Measurements from ENCODE around the gene PHYHIPL. TPM values are rescaled to one million over a fixed set of nuclear protein-coding genes. Genes with fewer than 3 reads are reported as not detected.

Gene PHYHIPL
- total RNA-seq, 1 donor from 2014 or later = 0.11 TPM

GRCh38 chr10:59245686-59246085 lies 69.2 kb downstream of the PHYHIPL start:
- Histone ChIP-seq H3K9me3 (replicated peaks) (no peaks in the 10 kb centered on the region), H3K4me3 (no peak overlapping the region), H3K4me1 (peaks cover 3% of the 10 kb centered on the region), H3K27me3 (ENCODE audit: low read depth) (no peaks in the 10 kb centered on the region), H3K36me3 (peaks cover 6% of the 10 kb centered on the region), H3K27ac (replicated peaks) (no peak overlapping the region)
- no peak for TF ChIP-seq CTCF (IDR thresholded peaks at IDR 0.05; ENCODE audit: borderline replicate concordance)
- intact Hi-C loops (cut with micrococcal nuclease) = loop anchor here (10.0 kb wide), 1 partner anchor 339 kb away; no protein-coding TSS in a partner anchor
- no peak for DNase-seq

- intact Hi-C loops (cut with micrococcal nuclease) = no loop called here
- Histone ChIP-seq H3K36me3 (peaks cover 30% of the 10 kb centered on the region), H3K4me3 (no peak overlapping the region), H3K4me1 (no peaks in the 10 kb centered on the region), H3K9me3 (replicated peaks) (no peaks in the 10 kb centered on the region), H3K27ac (replicated peaks) (no peak overlapping the region), H3K27me3 (ENCODE audit: low read depth) (no peaks in the 10 kb centered on the region)
- TF ChIP-seq CTCF (IDR thresholded peaks at IDR 0.05; ENCODE audit: borderline replicate concordance) = no peak
- no peak for DNase-seq
Observed at GRCh38 chr10:59252491-59252890, 76.0 kb downstream of the PHYHIPL start.

GRCh38 chr10:59255463-59255862 lies 79.0 kb downstream of the PHYHIPL start:
- Histone ChIP-seq H3K27ac (replicated peaks) (no peak overlapping the region), H3K4me1 (no peaks in the 10 kb centered on the region), H3K36me3 (peaks cover 26% of the 10 kb centered on the region), H3K27me3 (ENCODE audit: low read depth) (no peaks in the 10 kb centered on the region), H3K9me3 (replicated peaks) (no peaks in the 10 kb centered on the region), H3K4me3 (no peak overlapping the region)
- DNase-seq = no peak
- TF ChIP-seq CTCF (IDR thresholded peaks at IDR 0.05; ENCODE audit: borderline replicate concordance) = no peak
- intact Hi-C loops (cut with micrococcal nuclease) = no loop called here

- no peaks in the 10 kb centered on the region for H3K9me3 ChIP-seq (replicated peaks)
- no peaks in the 10 kb centered on the region for H3K27me3 ChIP-seq (ENCODE audit: low read depth)
- DNase-seq = no peak
- H3K4me3 ChIP-seq = no peak overlapping the region
- H3K36me3 ChIP-seq = peaks cover 13% of the 10 kb centered on the region
- TF ChIP-seq CTCF (IDR thresholded peaks at IDR 0.05; ENCODE audit: borderline replicate concordance) = no peak
- no peaks in the 10 kb centered on the region for H3K4me1 ChIP-seq
- H3K27ac ChIP-seq (replicated peaks) = no peak overlapping the region
- intact Hi-C loops (cut with micrococcal nuclease) = no loop called here
Observed at GRCh38 chr10:59257224-59257623, 80.8 kb downstream of the PHYHIPL start.

- no peak for TF ChIP-seq CTCF (IDR thresholded peaks at IDR 0.05; ENCODE audit: borderline replicate concordance)
- intact Hi-C loops (cut with micrococcal nuclease) = no loop called here
- H3K4me3 ChIP-seq = no peak overlapping the region
Observed at GRCh38 chr10:59258890-59259289, 82.4 kb downstream of the PHYHIPL start.

GRCh38 chr10:59265141-59265540 lies 88.7 kb downstream of the PHYHIPL start:
- no peak for TF ChIP-seq CTCF (IDR thresholded peaks at IDR 0.05; ENCODE audit: borderline replicate concordance)
- no peak overlapping the region for H3K4me3 ChIP-seq
- peaks cover 19% of the 10 kb centered on the region for H3K36me3 ChIP-seq
- no peak for DNase-seq
- H3K4me1 ChIP-seq = peaks cover 6% of the 10 kb centered on the region
- no peaks in the 10 kb centered on the region for H3K27me3 ChIP-seq (ENCODE audit: low read depth)
- intact Hi-C loops (cut with micrococcal nuclease) = no loop called here
- H3K27ac ChIP-seq (replicated peaks) = no peak overlapping the region
- H3K9me3 ChIP-seq (replicated peaks) = no peaks in the 10 kb centered on the region

More at GRCh38 chr10:59258890-59259289, 82.4 kb downstream of the PHYHIPL start:
- Histone ChIP-seq H3K36me3 (no peaks in the 10 kb centered on the region), H3K27ac (replicated peaks) (no peak overlapping the region), H3K4me1 (no peaks in the 10 kb centered on the region), H3K9me3 (replicated peaks) (no peaks in the 10 kb centered on the region), H3K27me3 (ENCODE audit: low read depth) (no peaks in the 10 kb centered on the region)
- no peak for DNase-seq

Data from left ventricle myocardium inferior (tissue), 1 donor.